ENCODE data around the gene ANKRD36.
"Not testable (repeated sequence)": the region's sequence is repeated elsewhere in the genome, so short reads cannot be mapped to it uniquely, and the experiment has no call there.

ANKRD36 gene

GRCh38 chr2:97113050-97113881 is at the start of gene ANKRD36:
ANKRD36 (plus strand) TSS chr2:97113153; CDS start chr2:97113740, 587 bp downstream.
- in situ Hi-C loops (cut with HindIII; ENCODE audit: low sequenced_read_pairs), result not testable (repeated sequence)

- in situ Hi-C loops (cut with HindIII; ENCODE audit: low sequenced_read_pairs), result not testable (repeated sequence)
Observed at GRCh38 chr2:97066030-97066429, 46.9 kb upstream of the ANKRD36 start.

- in situ Hi-C loops (cut with HindIII; ENCODE audit: low sequenced_read_pairs), result no loop called here
Observed at GRCh38 chr2:97067279-97068004, 45.5 kb upstream of the ANKRD36 start.

GRCh38 chr2:97068074-97068473 is 44.9 kb upstream of the ANKRD36 start:
- in situ Hi-C loops (cut with HindIII; ENCODE audit: low sequenced_read_pairs), result no loop called here

GRCh38 chr2:97068722-97069121 is 44.2 kb upstream of the ANKRD36 start:
- in situ Hi-C loops (cut with HindIII; ENCODE audit: low sequenced_read_pairs), result not testable (repeated sequence)

GRCh38 chr2:97070915-97071314 is 42.0 kb upstream of the ANKRD36 start:
- in situ Hi-C loops (cut with HindIII; ENCODE audit: low sequenced_read_pairs), result not testable (repeated sequence)

GRCh38 chr2:97077213-97077612 is 35.7 kb upstream of the ANKRD36 start:
- in situ Hi-C loops (cut with HindIII; ENCODE audit: low sequenced_read_pairs), result not testable (repeated sequence)

GRCh38 chr2:97080855-97081254 is 32.1 kb upstream of the ANKRD36 start:
- in situ Hi-C loops (cut with HindIII; ENCODE audit: low sequenced_read_pairs), result not testable (repeated sequence)

GRCh38 chr2:97082206-97082605 is 30.7 kb upstream of the ANKRD36 start:
- in situ Hi-C loops (cut with HindIII; ENCODE audit: low sequenced_read_pairs), result not testable (repeated sequence)

GRCh38 chr2:97083516-97083915 is 29.4 kb upstream of the ANKRD36 start:
- in situ Hi-C loops (cut with HindIII; ENCODE audit: low sequenced_read_pairs), result not testable (repeated sequence)

GRCh38 chr2:97085093-97085492 is 27.9 kb upstream of the ANKRD36 start:
- in situ Hi-C loops (cut with HindIII; ENCODE audit: low sequenced_read_pairs), result not testable (repeated sequence)

GRCh38 chr2:97088706-97089105 is 24.2 kb upstream of the ANKRD36 start:
- in situ Hi-C loops (cut with HindIII; ENCODE audit: low sequenced_read_pairs), result not testable (repeated sequence)

GRCh38 chr2:97092946-97093345 is 20.0 kb upstream of the ANKRD36 start:
- in situ Hi-C loops (cut with HindIII; ENCODE audit: low sequenced_read_pairs), result not testable (repeated sequence)

- in situ Hi-C loops (cut with HindIII; ENCODE audit: low sequenced_read_pairs), result not testable (repeated sequence)
Observed at GRCh38 chr2:97093983-97094771, 18.8 kb upstream of the ANKRD36 start.

- in situ Hi-C loops (cut with HindIII; ENCODE audit: low sequenced_read_pairs), result not testable (repeated sequence)
Observed at GRCh38 chr2:97094772-97095611, 18.0 kb upstream of the ANKRD36 start, which contains the start of gene FAHD2B. FAHD2B (minus strand) TSS chr2:97094882; CDS start chr2:97091706, 3,176 bp downstream.

- in situ Hi-C loops (cut with HindIII; ENCODE audit: low sequenced_read_pairs), result no loop called here
Observed at GRCh38 chr2:97095661-97096060, 17.3 kb upstream of the ANKRD36 start.

GRCh38 chr2:97098786-97099372 is 14.1 kb upstream of the ANKRD36 start:
- in situ Hi-C loops (cut with HindIII; ENCODE audit: low sequenced_read_pairs), result not testable (repeated sequence)

GRCh38 chr2:97106878-97107277 is 6.1 kb upstream of the ANKRD36 start:
- in situ Hi-C loops (cut with HindIII; ENCODE audit: low sequenced_read_pairs), result not testable (repeated sequence)

GRCh38 chr2:97111246-97111645 is 1.7 kb upstream of the ANKRD36 start:
- in situ Hi-C loops (cut with HindIII; ENCODE audit: low sequenced_read_pairs), result not testable (repeated sequence)

Measured in endothelial cell of hepatic sinusoid (primary cell).